H1 (cell line): ENCODE results near the gene TGFB3. TPM values are rescaled to one million over a fixed set of nuclear protein-coding genes. Genes with fewer than 3 reads are reported as not detected.

Experiments
- MAFK ChIP-seq: IDR thresholded peaks from 2 replicates; pipeline ENCODE4 v1.6.1; 2012; ENCODE audit warnings: low read depth, mild to moderate bottlenecking, improper control_type of control experiment, low read length
- NANOG ChIP-seq: IDR thresholded peaks from 2 replicates; pipeline ENCODE4 v1.6.1; 2011; ENCODE audit warnings: low read length, low read depth, mild to moderate bottlenecking, inconsistent platforms; ENCODE audit not compliant: insufficient read depth, poor library complexity, severe bottlenecking
- SAP30 ChIP-seq: fragments of 300-600 bp; sonication (generic); IDR thresholded peaks from 2 replicates; pipeline ENCODE4 v1.7.1; 2012; ENCODE audit warnings: low read length, moderate library complexity, mild to moderate bottlenecking, inconsistent platforms; ENCODE audit not compliant: insufficient read depth, insufficient replicate concordance
- SIX5 ChIP-seq: IDR thresholded peaks from 2 replicates; pipeline ENCODE4 v1.6.1; 2011; ENCODE audit warnings: mild to moderate bottlenecking, low read depth, low read length
- SP4 ChIP-seq: IDR thresholded peaks from 2 replicates; pipeline ENCODE4 v1.6.1; 2012; ENCODE audit warnings: low read length, inconsistent platforms
- ZNF274 ChIP-seq: IDR thresholded peaks from 2 replicates; pipeline ENCODE4 v1.7.0; 2012; ENCODE audit warnings: low read length, borderline replicate concordance; ENCODE audit errors: extremely low read depth
- polyA plus RNA-seq, 7 experiments: library from polyadenylated mRNA; depleted of rRNA in 3 of 7; stranded (reverse) in 5 of 7; unstranded in 2 of 7; fragments of >200 nt in 5 of 7; fragments of 200-250 nt in 2 of 7; gene quantifications; 1 replicate in 5 of 7; 2 replicates in 1 of 7; 4 replicates in 1 of 7; pipeline versions ENCODE4 v1.2.1 to v1.2.3, GENCODE V29; 2011 to 2013; ENCODE audit warnings: missing spikeins in 2 of 7, mixed read lengths in 2 of 7
- total RNA-seq: library from RNA; stranded (reverse); fragmentation: NEBNext Ultra II Directional; extraction: Animal tissue kit (Norgen Biotek cat#: 25700); gene quantifications from 2 replicates; pipeline ENCODE4 v1.2.1, GENCODE V29; 2021

Gene TGFB3
- total and polyA plus RNA-seq, 2 of the 8 experiments (the other 6 are each of a cell fraction or from before 2014, with no cell fraction given): 0.65 to 0.86 TPM

GRCh38 chr14:75946785-75947184 lies 35.0 kb downstream of the TGFB3 start (continued):
- no peak for TF ChIP-seq SAP30
- TF ChIP-seq MAFK: no peak
- no peak for TF ChIP-seq SIX5
- TF ChIP-seq SP4: no peak
- no peak for TF ChIP-seq ZNF274
- TF ChIP-seq NANOG: no peak
- TF ChIP-seq, all 59 proteins: peak for 0
